Anterior cingulate cortex (tissue), 58 donors: ENCODE results near the gene PARK7.

Source experiments
- DNase-seq, 58 donors: peaks; one replicate each; lab custom pipeline; 2025; lab: John Stamatoyannopoulos, UW

The PARK7 gene

GRCh38 chr1:8019229-8019620, 57.7 kb downstream of the PARK7 start:
- DNase-seq = no peak

GRCh38 chr1:8020032-8020431, 58.5 kb downstream of the PARK7 start:
- no peak for DNase-seq

- no peak for DNase-seq
These were observed 60.3 kb downstream of the PARK7 start for GRCh38 chr1:8021676-8022266.

- no peak for DNase-seq
These were observed 61.1 kb downstream of the PARK7 start for GRCh38 chr1:8022395-8023286.

- no peak for DNase-seq
These were observed 61.9 kb downstream of the PARK7 start for GRCh38 chr1:8023287-8023994.

- DNase-seq = no peak
These were observed 62.4 kb downstream of the PARK7 start for GRCh38 chr1:8023995-8024313.

- no peak for DNase-seq
These were observed 62.8 kb downstream of the PARK7 start for GRCh38 chr1:8024329-8024728.

- DNase-seq = peak in 2 of 58 donors; percentile 8 to 30
These were observed 63.7 kb downstream of the PARK7 start for GRCh38 chr1:8025061-8025670.

- peak in 7 of 58 donors; percentile 7 to 54 (median 43) for DNase-seq
These were observed 64.2 kb downstream of the PARK7 start for GRCh38 chr1:8025671-8026144.

- DNase-seq = peak; percentile 61 to 97 (median 93)
These were observed 64.9 kb downstream of the PARK7 start, which contains the start of gene ERRFI1 for GRCh38 chr1:8026153-8026975. Gene ERRFI1, minus strand, starts transcription at chr1:8026309. Its CDS starts 10,690 bp downstream, at chr1:8015619.

- DNase-seq = peak in 1 of 58 donors; percentile 12
These were observed 65.7 kb downstream of the PARK7 start for GRCh38 chr1:8026976-8027747.

- no peak for DNase-seq
These were observed 66.4 kb downstream of the PARK7 start for GRCh38 chr1:8027748-8028570.

GRCh38 chr1:8028571-8028910, 67.0 kb downstream of the PARK7 start:
- no peak for DNase-seq

GRCh38 chr1:8031176-8031785, 69.8 kb downstream of the PARK7 start:
- peak in 1 of 58 donors; percentile 5 for DNase-seq

- DNase-seq = no peak
These were observed 70.9 kb downstream of the PARK7 start for GRCh38 chr1:8032366-8032910.

GRCh38 chr1:8033322-8033721, 71.8 kb downstream of the PARK7 start:
- no peak for DNase-seq
